ENCODE results near the gene SERPINA5. TPM values are rescaled to one million over a fixed set of nuclear protein-coding genes. Genes with fewer than 3 reads are reported as not detected.

The SERPINA5 gene
- polyA plus RNA-seq, 1 of the 3 experiments (the other 2 are of a cell fraction) = 0.08 TPM

GRCh38 chr14:94595912-94596311 lies 14.7 kb downstream of the SERPINA5 start:
- POLR2A ChIA-PET = no interaction called here
- Histone ChIP-seq H4K20me1 (ENCODE audit: insufficient read depth) (no peaks in the 10 kb centered on the region), H3K27me3 (ENCODE audit: insufficient read depth) (no peaks in the 10 kb centered on the region), H3K9me3 (no peaks in the 10 kb centered on the region), H3K9ac (no peak overlapping the region), H3K36me3 (replicated peaks in 1 of 2; ENCODE audit: control insufficient read depth in 1 of 2, insufficient read depth in 2 of 2, low read length in 1 of 2) (no peaks in the 10 kb centered on the region), H3K4me1 (ENCODE audit: control insufficient read depth in 1 of 2, insufficient read depth in 2 of 2, low read depth in 1 of 2, low read length in 1 of 2) (peaks cover 0 to 19% of the 10 kb centered on the region in 2 experiments; a peak in 3 of 4 replicates), H3K79me2 (ENCODE audit: insufficient read depth) (no peaks in the 10 kb centered on the region), H3K9me2 (no peaks in the 10 kb centered on the region), H3K4me2 (no peak overlapping the region), H3K4me3 (ENCODE audit: low read depth in 2 of 2, low read length in 1 of 2) (no peak overlapping the region), H3K27ac (ENCODE audit: low read depth in 2 of 2, low read length in 1 of 2) (no peak overlapping the region), H3F3A (replicated peaks; ENCODE audit: insufficient read depth) (no peaks in the 10 kb centered on the region), H2AFZ (ENCODE audit: low read depth) (no peak overlapping the region)
- CTCF ChIA-PET = interaction anchor here (1.5 kb wide), 1 partner anchor 20 kb away, joined by 3 read pairs; no protein-coding TSS in a partner anchor
- DNase-seq = no peak
- WGBS (ENCODE audit: low lambda C conversion rate) = 52% methylated on average over 2 of the region's 2 CpGs
- no peak for TF ChIP-seq CTCF (IDR thresholded peaks at IDR 0.05)
- no peak for TF ChIP-seq FOSL2 (IDR thresholded peaks at IDR 0.05; ENCODE audit: borderline replicate concordance, low read depth)
- TF ChIP-seq ELF1 (IDR thresholded peaks at IDR 0.05) = no peak

GRCh38 chr14:94596361-94596760 lies 15.1 kb downstream of the SERPINA5 start:
- DNase-seq = no peak

More at GRCh38 chr14:94596361-94596760, 15.1 kb downstream of the SERPINA5 start:
- POLR2A ChIA-PET = no interaction called here
- no peaks in the 10 kb centered on the region for H3K9me2 ChIP-seq
- TF ChIP-seq MXI1 (IDR thresholded peaks at IDR 0.05; ENCODE audit: low read depth, low read length) (no peak), RCOR1 (IDR thresholded peaks at IDR 0.05; ENCODE audit: low read length) (no peak), CTCF (IDR thresholded peaks at IDR 0.05) (no peak), FOXM1 (IDR thresholded peaks at IDR 0.05; ENCODE audit: low read depth) (no peak), RFX5 (IDR thresholded peaks at IDR 0.05; ENCODE audit: low read length) (no peak), ZBTB33 (IDR thresholded peaks at IDR 0.05; ENCODE audit: borderline replicate concordance, low read depth) (no peak), FOXJ3 (CRISPR knock-in tag; IDR thresholded peaks at IDR 0.05) (no peak), EP300 (IDR thresholded peaks at IDR 0.05; ENCODE audit: borderline replicate concordance in 1 of 2, low read depth in 1 of 2, low read length in 1 of 2) (no peak), ELF1 (IDR thresholded peaks at IDR 0.05) (no peak)
- TF ChIP-seq, protein P1, sequence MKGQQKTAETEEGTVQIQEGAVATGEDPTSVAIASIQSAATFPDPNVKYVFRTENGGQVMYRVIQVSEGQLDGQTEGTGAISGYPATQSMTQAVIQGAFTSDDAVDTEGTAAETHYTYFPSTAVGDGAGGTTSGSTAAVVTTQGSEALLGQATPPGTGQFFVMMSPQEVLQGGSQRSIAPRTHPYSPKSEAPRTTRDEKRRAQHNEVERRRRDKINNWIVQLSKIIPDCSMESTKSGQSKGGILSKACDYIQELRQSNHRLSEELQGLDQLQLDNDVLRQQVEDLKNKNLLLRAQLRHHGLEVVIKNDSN (IDR thresholded peaks at IDR 0.05; ENCODE audit: borderline replicate concordance, low read depth) = no peak
- TF ChIP-seq, protein P2, sequence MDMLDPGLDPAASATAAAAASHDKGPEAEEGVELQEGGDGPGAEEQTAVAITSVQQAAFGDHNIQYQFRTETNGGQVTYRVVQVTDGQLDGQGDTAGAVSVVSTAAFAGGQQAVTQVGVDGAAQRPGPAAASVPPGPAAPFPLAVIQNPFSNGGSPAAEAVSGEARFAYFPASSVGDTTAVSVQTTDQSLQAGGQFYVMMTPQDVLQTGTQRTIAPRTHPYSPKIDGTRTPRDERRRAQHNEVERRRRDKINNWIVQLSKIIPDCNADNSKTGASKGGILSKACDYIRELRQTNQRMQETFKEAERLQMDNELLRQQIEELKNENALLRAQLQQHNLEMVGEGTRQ (IDR thresholded peaks at IDR 0.05; ENCODE audit: borderline replicate concordance, low read depth, low read length) = no peak
- 78% methylated on average over 9 of the region's 9 CpGs for WGBS (ENCODE audit: low lambda C conversion rate)
- H3F3A ChIP-seq (replicated peaks; ENCODE audit: insufficient read depth) = no peaks in the 10 kb centered on the region
- H3K9me3 ChIP-seq = no peaks in the 10 kb centered on the region
- H3K4me3 ChIP-seq (ENCODE audit: low read depth in 2 of 2, low read length in 1 of 2) = no peak overlapping the region
- H3K27me3 ChIP-seq (ENCODE audit: insufficient read depth) = no peaks in the 10 kb centered on the region
- H2AFZ ChIP-seq (ENCODE audit: low read depth) = no peak overlapping the region
- CTCF ChIA-PET = interaction anchor here (1.5 kb wide), 1 partner anchor 21 kb away, joined by 3 read pairs; no protein-coding TSS in a partner anchor
- H4K20me1 ChIP-seq (ENCODE audit: insufficient read depth) = no peaks in the 10 kb centered on the region
- H3K79me2 ChIP-seq (ENCODE audit: insufficient read depth) = no peaks in the 10 kb centered on the region
- H3K4me2 ChIP-seq = no peak overlapping the region
- no peak overlapping the region for H3K27ac ChIP-seq (ENCODE audit: low read depth in 2 of 2, low read length in 1 of 2)
- H3K9ac ChIP-seq = no peak overlapping the region
- no peaks in the 10 kb centered on the region for H3K36me3 ChIP-seq (replicated peaks in 1 of 2; ENCODE audit: control insufficient read depth in 1 of 2, insufficient read depth in 2 of 2, low read length in 1 of 2)
- peaks cover 0 to 21% of the 10 kb centered on the region in 2 experiments; a peak in 3 of 4 replicates for H3K4me1 ChIP-seq (ENCODE audit: control insufficient read depth in 1 of 2, insufficient read depth in 2 of 2, low read depth in 1 of 2, low read length in 1 of 2)

Measured in SK-N-SH (cell line).